GM21723 (cell line): ENCODE data around the gene C12orf57.

Experiments
- ATAC-seq: cut with Tn5 transposase; IDR thresholded peaks from one replicate; pipeline ENCODE4 v1.9.1; 2021; ENCODE audit warnings: mild to moderate bottlenecking, moderate library complexity; ENCODE audit not compliant: unreplicated experiment

Gene C12orf57

GRCh38 chr12:6917491-6918231 lies 26.2 kb upstream of the C12orf57 start:
- ATAC-seq, result no peak

DNA sequence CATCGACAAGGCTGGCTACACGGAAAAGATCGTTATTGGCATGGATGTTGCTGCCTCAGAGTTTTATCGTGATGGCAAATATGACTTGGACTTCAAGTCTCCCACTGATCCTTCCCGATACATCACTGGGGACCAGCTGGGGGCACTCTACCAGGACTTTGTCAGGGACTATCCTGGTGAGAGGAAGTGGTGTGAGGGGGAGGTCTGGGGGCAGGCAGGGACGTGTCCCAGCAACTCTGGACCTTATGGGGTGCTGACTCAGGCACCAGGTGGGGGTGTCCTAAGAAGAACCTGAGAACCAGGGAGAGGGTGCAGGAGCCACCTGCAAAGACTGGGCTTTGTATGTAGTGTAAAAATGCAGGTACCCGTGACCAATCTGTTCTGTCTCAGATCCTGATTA lies 24.2 kb upstream of the C12orf57 start:
- ATAC-seq, result no peak

DNA sequence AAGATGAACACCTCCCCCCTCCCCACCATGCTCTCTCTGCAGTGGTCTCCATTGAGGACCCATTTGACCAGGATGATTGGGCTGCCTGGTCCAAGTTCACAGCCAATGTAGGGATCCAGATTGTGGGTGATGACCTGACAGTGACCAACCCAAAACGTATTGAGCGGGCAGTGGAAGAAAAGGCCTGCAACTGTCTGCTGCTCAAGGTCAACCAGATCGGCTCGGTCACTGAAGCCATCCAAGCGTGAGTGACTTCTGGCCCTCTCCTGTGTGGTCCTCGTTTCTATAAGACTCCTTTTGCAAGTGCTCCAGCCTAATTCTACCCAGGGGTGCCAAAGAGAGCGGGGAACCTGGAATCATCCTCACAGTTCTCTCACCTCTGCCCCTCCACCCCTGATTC lies 22.3 kb upstream of the C12orf57 start:
- ATAC-seq, result no peak

- no peak for ATAC-seq
Measured at GRCh38 chr12:6921996-6922946, 21.6 kb upstream of the C12orf57 start.

GRCh38 chr12:6923003-6923732 lies 20.7 kb upstream of the C12orf57 start:
- no peak for ATAC-seq

DNA sequence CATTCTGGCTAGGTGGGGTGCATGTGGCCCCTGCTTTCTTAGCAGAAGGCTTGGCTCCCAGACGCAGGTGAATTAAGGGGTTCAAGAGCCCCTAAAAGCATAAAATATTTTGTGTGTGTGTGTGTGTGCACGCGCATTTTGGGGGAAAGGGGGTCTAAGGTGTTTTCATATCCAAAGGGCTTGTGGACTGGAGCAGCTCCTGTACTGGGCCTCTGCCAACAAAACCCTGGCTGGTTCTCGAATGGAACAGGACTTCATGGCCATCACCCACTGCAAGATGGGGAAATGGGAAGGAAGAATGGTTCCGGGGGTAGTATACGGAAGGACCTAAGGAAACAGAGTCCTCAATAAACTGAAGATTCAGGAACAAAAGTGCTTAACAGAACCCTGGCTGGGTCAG lies 20.0 kb upstream of the C12orf57 start:
- no peak for ATAC-seq

GRCh38 chr12:6925239-6925539 lies 18.6 kb upstream of the C12orf57 start:
- ATAC-seq, result no peak

GRCh38 chr12:6925540-6926279 lies 18.1 kb upstream of the C12orf57 start:
- no peak for ATAC-seq

GRCh38 chr12:6927379-6928021 lies 16.3 kb upstream of the C12orf57 start, which contains the start of gene ATN1:
TSS of gene ATN1 (plus strand) at chr12:6927959. CDS start at chr12:6934002, 6,043 bp downstream.
- ATAC-seq, result no peak

GRCh38 chr12:6928022-6928702 lies 15.7 kb upstream of the C12orf57 start:
- no peak for ATAC-seq

DNA sequence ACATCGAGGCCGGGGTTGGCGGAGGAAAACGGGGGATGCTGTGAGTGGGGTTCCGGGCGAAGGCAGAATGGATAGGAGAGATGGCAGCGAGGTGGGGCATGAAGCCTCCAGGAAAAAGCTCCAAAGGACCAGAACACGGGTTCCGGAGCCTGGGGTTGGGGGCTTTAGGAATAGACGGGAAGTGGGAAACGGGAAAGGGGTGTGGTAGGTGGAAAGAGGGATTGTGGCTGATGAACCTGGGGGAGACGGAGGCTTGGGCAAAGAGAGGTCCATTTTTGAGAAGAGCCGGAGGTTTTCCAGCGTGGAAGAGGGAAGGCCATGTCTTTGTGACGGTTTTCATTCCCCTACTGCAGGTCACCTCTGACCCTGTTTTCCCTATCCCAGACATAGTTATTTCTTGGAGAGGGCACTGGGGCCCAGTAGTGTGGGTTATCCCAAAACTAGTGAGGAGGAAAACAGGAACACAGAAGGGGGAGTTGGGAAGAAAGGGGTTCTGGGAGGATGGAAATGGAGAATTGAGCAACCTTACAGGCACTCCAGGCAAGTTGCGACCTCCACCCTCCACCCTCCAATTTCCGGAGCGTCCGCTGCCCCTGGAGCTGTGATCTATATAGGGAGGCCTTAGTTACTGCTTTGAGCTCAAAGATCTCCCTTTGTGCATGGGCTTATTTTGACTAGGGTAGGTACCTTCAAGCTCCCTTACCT lies 15.0 kb upstream of the C12orf57 start:
- ATAC-seq, result no peak

DNA sequence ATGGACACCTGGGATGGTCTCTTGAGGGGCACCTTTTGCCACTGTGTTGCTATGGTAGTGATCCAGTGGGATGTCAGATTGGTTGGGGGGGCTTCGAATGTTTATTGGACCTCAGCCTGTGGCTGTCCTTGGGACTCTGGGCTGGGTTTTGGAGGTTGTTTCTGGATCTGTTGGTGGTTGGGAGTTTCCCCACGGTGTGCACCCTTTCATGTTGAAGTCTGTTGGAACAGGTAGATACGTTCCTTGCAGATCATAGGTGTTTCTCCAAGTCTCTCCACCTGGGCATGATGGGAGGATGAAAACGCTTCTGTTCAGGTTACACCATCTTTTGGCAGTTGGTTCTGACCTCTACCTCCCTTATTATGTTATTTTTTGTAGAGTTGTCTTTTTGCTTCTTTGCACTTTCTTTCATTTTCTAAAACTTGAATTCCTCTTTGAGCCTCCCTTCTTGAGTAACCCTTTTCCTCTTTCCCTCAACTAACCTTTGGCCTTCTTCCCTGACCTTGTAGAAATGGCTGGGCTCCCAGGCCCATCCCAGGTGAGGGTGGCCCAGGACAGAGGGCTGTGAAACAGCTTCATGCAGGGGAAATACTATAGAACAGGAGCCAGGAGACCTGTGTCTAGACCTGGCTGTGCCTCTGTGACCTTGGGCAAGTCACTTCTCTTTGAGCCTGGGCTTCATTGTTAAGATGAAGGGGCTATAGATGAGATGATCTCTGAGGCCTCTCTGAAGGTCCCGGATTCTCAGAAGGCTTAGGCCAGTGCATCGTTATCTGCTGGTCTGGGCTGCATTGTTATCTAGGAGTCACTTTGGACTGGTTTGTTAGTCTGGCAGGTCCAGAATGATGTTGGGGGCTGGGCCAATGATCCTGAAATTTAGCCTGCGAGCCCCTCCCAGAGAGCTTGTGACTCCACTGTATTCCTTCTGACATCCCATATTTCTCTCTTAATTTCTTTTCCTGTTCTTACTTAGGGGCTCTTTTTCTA lies 14.1 kb upstream of the C12orf57 start:
- no peak for ATAC-seq

DNA sequence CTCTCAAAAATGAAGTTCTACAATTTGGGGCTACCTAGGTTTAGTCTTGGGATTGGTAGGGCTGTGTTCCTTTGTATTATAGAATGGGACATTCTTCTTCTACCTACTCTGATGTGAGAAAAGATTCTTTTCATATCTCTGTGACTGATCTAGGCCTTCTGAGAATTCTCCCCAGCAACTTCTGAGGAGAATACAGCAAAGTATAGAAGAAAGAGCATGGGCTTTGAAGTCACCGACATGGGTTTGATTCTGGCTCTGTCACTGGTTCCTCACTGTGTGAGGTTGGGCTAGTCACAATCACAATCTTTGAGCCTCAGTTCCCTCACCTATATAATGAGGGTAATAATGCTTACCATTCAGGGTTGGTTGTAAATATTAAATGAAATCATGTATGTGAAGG lies 11.1 kb upstream of the C12orf57 start:
- ATAC-seq, result no peak

DNA sequence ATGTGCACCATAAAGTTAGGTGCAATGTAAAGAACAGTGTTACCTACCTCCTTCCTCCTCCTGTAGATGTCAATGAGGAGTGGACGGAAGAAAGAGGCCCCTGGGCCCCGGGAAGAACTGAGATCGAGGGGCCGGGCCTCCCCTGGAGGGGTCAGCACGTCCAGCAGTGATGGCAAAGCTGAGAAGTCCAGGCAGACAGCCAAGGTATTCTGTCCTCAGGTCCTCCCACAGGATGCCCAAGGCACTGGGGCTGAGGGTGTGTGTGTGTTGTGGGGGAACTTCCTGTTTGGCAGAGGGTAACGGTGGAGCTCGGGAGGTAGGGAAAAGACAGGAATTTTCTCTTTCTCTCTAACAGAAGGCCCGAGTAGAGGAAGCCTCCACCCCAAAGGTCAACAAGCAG lies 9.7 kb upstream of the C12orf57 start:
- ATAC-seq, result no peak

GRCh38 chr12:6935371-6936193 lies 8.2 kb upstream of the C12orf57 start:
- no peak for ATAC-seq

- ATAC-seq, result no peak
Measured at GRCh38 chr12:6936194-6936635, 7.6 kb upstream of the C12orf57 start.
